CD8-positive, alpha-beta memory T cell (primary cell): ENCODE data around the gene OARD1. TPM values are rescaled to one million over a fixed set of nuclear protein-coding genes. Genes with fewer than 3 reads are reported as not detected.
A peak's percentile ranks its signal among the peaks of the same experiment; 100 is the strongest.
"Not testable (repeated sequence)": the region's sequence is repeated elsewhere in the genome, so short reads cannot be mapped to it uniquely, and the experiment has no call there.

Experiments
- CTCF ChIA-PET: fragments of 350-600 bp; sonication (Branson Sonifier 250); formaldehyde crosslinking; loops from one replicate; lab custom pipeline; 2021; ENCODE audit warnings: antibody characterized with exemption; lab: Charles Lee
- POLR2A ChIA-PET: fragments of 350-600 bp; sonication (Branson Sonifier 250); formaldehyde crosslinking; loops from one replicate; lab custom pipeline; 2021; ENCODE audit warnings: antibody characterized with exemption; lab: Charles Lee
- DNase-seq, 5 donors: peaks; one replicate each; pipeline versions ENCODE4 v3.0.0 to v3.0.0-alpha.2; 2020 to 2022; ENCODE audit warnings: mixed read lengths in 1 of 5
- H3K27ac ChIP-seq: one replicate; pipeline ENCODE4 v1.7.0; 2013; ENCODE audit warnings: low read depth, mild to moderate bottlenecking, low read length, moderate library complexity
- H3K27me3 ChIP-seq: 2 replicates; pipeline ENCODE4 v1.7.0; 2013; ENCODE audit warnings: low read length, mild to moderate bottlenecking; ENCODE audit not compliant: insufficient read depth, poor library complexity, severe bottlenecking
- H3K36me3 ChIP-seq: 2 replicates; pipeline ENCODE4 v1.7.0; 2013; ENCODE audit warnings: mild to moderate bottlenecking, low read length, moderate library complexity; ENCODE audit not compliant: insufficient read depth
- H3K4me1 ChIP-seq: 2 replicates; pipeline ENCODE4 v1.7.0; 2013; ENCODE audit warnings: mild to moderate bottlenecking, low read length, moderate library complexity; ENCODE audit not compliant: insufficient read depth
- H3K4me3 ChIP-seq: 2 replicates; pipeline ENCODE4 v1.7.0; 2013; ENCODE audit warnings: mild to moderate bottlenecking, low read length
- H3K9me3 ChIP-seq: 2 replicates; pipeline ENCODE4 v1.7.0; 2013; ENCODE audit warnings: mild to moderate bottlenecking, low read length
- H3K27ac Mint-ChIP-seq, 8 donors: one replicate each; pipeline ENCODE4 v1.8.0; 2020 to 2021; ENCODE audit warnings: mixed read lengths in 8 of 8, mild to moderate bottlenecking in 6 of 8, inconsistent platforms in 3 of 8, moderate library complexity in 3 of 8
- H3K27me3 Mint-ChIP-seq, 2 donors: one replicate each; pipeline ENCODE4 v1.8.0; 2020 to 2021; ENCODE audit warnings: mixed read lengths in 2 of 2, mild to moderate bottlenecking in 1 of 2, moderate library complexity in 1 of 2
- H3K36me3 Mint-ChIP-seq, 3 donors: one replicate each; pipeline ENCODE4 v1.8.0; 2020 to 2021; ENCODE audit warnings: mixed read lengths in 3 of 3, inconsistent platforms in 1 of 3, mild to moderate bottlenecking in 1 of 3
- H3K4me1 Mint-ChIP-seq, 3 donors: one replicate each; pipeline ENCODE4 v1.8.0; 2020 to 2021; ENCODE audit warnings: mixed read lengths in 3 of 3, inconsistent platforms in 1 of 3, mild to moderate bottlenecking in 1 of 3
- H3K4me3 Mint-ChIP-seq, 7 donors: one replicate each; pipeline ENCODE4 v1.8.0; 2020 to 2021; ENCODE audit warnings: mixed read lengths in 7 of 7, mild to moderate bottlenecking in 6 of 7, moderate library complexity in 4 of 7, inconsistent platforms in 2 of 7
- H3K9me3 Mint-ChIP-seq, 5 donors: one replicate each; pipeline ENCODE4 v1.8.0; 2020 to 2022; ENCODE audit warnings: mixed read lengths in 5 of 5, mild to moderate bottlenecking in 3 of 5, moderate library complexity in 2 of 5, inconsistent platforms in 1 of 5
- polyA plus RNA-seq: library from polyadenylated mRNA; unstranded; fragments of 300-500 nt; fragmentation: Illumina TruSeq; gene quantifications from one replicate; pipeline ENCODE4 v1.2.3, GENCODE V29; 2021
- total RNA-seq, 2 experiments: library from RNA; stranded (reverse); gene quantifications; one replicate each; pipeline ENCODE4 v1.2.3, GENCODE V29; 2021

OARD1 gene, protein sequence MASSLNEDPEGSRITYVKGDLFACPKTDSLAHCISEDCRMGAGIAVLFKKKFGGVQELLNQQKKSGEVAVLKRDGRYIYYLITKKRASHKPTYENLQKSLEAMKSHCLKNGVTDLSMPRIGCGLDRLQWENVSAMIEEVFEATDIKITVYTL
- 10 to 100 TPM; 41.9 to 42.9 TPM for total RNA-seq
- polyA plus RNA-seq, result 51.1 TPM

DNA sequence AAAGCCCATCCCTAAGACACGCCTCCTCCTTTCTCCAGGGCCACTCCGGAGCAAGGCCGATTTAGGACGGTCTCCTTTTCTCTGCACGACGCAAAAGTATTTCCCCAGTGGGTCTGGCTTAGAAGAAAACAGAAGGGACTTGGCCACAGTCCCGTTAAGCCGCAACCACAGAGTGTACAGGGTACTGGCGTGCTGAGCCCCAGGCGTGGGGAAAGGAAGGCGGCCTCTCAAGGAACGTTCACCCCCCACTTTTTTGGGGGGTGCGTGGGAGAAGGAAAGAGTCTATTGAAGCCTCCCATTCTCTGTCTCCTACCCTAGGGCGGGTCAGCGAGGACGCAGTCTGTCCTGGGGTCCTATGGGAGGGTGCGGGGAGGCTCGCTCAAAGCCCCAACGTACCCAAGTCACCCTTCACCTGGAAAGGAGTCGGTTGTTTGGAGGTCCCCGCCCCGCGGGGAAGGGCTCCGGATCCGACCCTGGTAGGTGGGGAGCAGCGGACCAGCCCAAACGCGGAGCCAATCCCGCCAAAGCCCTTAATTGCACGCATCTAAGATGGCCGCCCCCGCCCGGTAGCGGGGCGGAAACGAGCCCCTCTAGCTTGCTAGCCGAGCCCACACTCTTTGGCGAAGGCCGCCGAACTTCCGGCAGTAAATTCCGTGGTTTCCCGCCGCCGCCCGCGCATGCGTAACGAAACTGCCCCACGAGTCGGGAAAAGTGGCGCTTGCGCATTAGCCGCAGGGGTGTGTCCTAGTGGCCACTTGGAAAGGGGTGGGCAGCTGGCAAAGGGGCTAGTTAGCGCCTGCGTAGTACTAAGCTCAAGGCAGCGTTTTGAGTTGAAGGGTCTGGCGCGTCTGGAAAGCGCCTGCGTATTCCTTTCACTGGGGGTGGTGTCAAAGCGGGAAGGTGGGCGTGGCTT lies at the start of gene OARD1:
Gene OARD1 (minus strand): TSS at position 434 of the 913 bp plus-strand sequence. CDS start 722 bp downstream, outside the sequence.
- peak; percentile 99 to 100 (median 100) for DNase-seq
- Mint-ChIP-seq H3K4me1 (peaks cover 44 to 56% (median 54%) of the 10 kb centered on the region in 3 donors), H3K36me3 (peaks cover 4 to 58% (median 6%) of the 10 kb centered on the region in 3 donors), H3K27me3 (peaks cover 0 to 6% of the 10 kb centered on the region in 2 donors), H3K27ac (peak within 1 kb of the TSS; percentile 96 to 99 (median 98)), H3K4me3 (peak within 1 kb of the TSS; percentile 89 to 99 (median 95)), H3K9me3 (no peaks in the 10 kb centered on the region)
- Histone ChIP-seq H3K27ac (peak within 1 kb of the TSS; percentile 94), H3K27me3 (no peaks in the 10 kb centered on the region), H3K9me3 (no peaks in the 10 kb centered on the region), H3K4me3 (peak within 1 kb of the TSS; percentile 98), H3K4me1 (peaks cover 39% of the 10 kb centered on the region), H3K36me3 (peaks cover 23% of the 10 kb centered on the region)
- CTCF ChIA-PET, result interaction anchor here (1.0 to 2.3 kb wide), 4 partner anchors 16 to 43 kb away, joined by 3 to 12 read pairs (median 3); no protein-coding TSS in a partner anchor
- POLR2A ChIA-PET, result interaction anchor here (0.8 to 1.4 kb wide), 5 partner anchors 19 to 662 kb away, joined by 3 to 7 read pairs (median 4); partner anchors contain the start of gene APOBEC2

DNA sequence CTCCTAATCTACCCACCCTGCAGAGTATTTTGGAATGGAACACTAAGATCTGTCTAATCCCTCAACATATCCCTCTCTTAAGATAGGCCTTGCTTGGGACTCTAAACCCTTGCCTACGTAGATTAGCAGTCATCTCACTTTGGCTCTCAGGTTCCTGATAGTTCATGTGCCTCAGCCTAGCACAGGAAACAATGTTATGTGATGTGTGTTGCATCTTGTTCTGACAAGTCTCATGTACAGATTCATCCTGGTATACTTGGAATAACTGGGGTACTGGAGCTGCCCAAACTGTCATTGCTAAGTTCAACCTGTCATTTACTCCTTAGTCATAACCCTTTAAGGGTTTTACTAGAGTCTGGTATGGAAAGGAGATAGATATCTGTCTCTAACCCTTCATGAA lies 47.9 kb upstream of the OARD1 start:
- CTCF ChIA-PET, result no interaction called here
- H3K36me3 ChIP-seq, result no peaks in the 10 kb centered on the region
- no peaks in the 10 kb centered on the region for H3K9me3 ChIP-seq
- H3K4me3 Mint-ChIP-seq, result no peak overlapping the region
- no peak for DNase-seq
- no peaks in the 10 kb centered on the region for H3K27me3 ChIP-seq
- no peaks in the 10 kb centered on the region for H3K4me1 Mint-ChIP-seq
- H3K9me3 Mint-ChIP-seq, result no peaks in the 10 kb centered on the region
- H3K27ac ChIP-seq, result no peak overlapping the region
- no peaks in the 10 kb centered on the region for H3K4me1 ChIP-seq
- H3K27me3 Mint-ChIP-seq, result no peaks in the 10 kb centered on the region
- H3K4me3 ChIP-seq, result no peak overlapping the region
- POLR2A ChIA-PET, result no interaction called here
- no peak overlapping the region for H3K27ac Mint-ChIP-seq
- peaks cover 24 to 52% (median 30%) of the 10 kb centered on the region in 3 donors for H3K36me3 Mint-ChIP-seq

DNA sequence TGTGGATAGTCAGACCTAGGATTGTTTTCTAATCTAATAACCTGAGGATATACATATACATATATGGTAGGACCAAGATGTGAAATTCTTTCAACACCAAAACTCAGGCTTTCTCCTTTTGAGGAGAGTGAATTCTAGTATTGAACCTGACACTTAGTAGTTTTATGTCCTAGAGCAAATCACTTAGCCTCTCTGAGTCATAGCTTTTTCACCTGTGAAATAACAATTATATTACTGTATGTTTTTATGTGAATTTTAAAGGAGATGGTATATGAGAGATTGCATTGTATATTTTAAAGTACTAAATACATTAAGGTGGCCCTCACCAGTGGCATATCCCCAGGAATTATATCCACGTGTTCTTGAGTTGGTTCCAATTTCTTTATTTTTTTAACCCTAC lies 47.4 kb upstream of the OARD1 start:
- POLR2A ChIA-PET, result no interaction called here
- Histone ChIP-seq H3K9me3 (no peaks in the 10 kb centered on the region), H3K4me3 (no peak overlapping the region), H3K36me3 (no peaks in the 10 kb centered on the region), H3K4me1 (no peaks in the 10 kb centered on the region), H3K27ac (no peak overlapping the region), H3K27me3 (no peaks in the 10 kb centered on the region)
- Mint-ChIP-seq H3K27ac (no peak overlapping the region), H3K4me1 (no peaks in the 10 kb centered on the region), H3K36me3 (peaks cover 25 to 50% (median 26%) of the 10 kb centered on the region in 3 donors), H3K4me3 (no peak overlapping the region), H3K9me3 (no peaks in the 10 kb centered on the region), H3K27me3 (no peaks in the 10 kb centered on the region)
- DNase-seq, result no peak
- CTCF ChIA-PET, result no interaction called here

DNA sequence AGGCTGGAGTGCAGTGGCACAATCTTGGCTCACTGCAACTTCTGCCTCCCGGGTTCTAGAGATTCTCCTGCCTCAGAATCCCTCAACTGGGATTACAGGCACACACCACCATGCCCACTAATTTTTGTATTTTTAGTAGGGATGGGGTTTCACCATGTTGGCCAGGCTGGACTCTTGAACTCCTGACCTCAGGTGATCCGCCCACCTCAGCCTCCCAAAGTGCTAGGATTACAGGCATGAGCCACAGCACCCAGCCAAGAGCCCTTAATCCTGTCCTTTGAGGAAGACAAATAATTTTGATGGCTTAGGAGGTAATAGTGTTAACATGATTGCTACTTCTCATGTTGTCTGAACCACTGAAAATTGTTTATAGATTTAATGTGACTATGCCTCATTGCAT lies 42.9 kb upstream of the OARD1 start:
- POLR2A ChIA-PET, H3K9me3 ChIP-seq, H3K4me1 ChIP-seq, DNase-seq, H3K4me3 Mint-ChIP-seq, H3K27me3 Mint-ChIP-seq, H3K36me3 ChIP-seq, H3K9me3 Mint-ChIP-seq, CTCF ChIA-PET, H3K4me3 ChIP-seq, H3K27me3 ChIP-seq, H3K4me1 Mint-ChIP-seq, H3K27ac ChIP-seq: not testable (repeated sequence)
- peak overlapping the region in 1 of 8 donors; percentile 20 for H3K27ac Mint-ChIP-seq
- peaks cover 9 to 29% (median 19%) of the 10 kb centered on the region in 3 donors for H3K36me3 Mint-ChIP-seq

DNA sequence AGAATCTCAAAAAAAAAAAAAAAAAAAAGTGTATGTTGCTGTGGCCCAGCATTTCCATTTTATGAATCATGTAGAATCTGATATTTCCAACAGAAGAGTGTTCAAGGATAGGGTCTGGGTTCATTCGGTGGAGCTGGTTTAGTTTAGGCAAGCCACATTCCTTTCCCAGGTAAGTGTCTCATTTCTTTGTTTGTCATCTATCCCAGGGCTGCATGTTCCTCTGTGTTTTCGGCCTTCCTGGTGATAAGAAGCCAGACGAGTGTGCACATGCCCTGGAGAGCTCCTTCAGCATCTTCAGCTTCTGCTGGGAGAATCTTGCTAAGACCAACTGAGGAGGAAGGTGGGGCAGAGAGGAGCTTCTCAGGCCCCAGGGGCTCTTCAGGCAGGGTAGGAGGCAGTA lies 38.9 kb upstream of the OARD1 start:
- Mint-ChIP-seq H3K27ac (peak overlapping the region in 2 of 8 donors; percentile 29 to 68), H3K4me1 (no peaks in the 10 kb centered on the region), H3K27me3 (no peaks in the 10 kb centered on the region), H3K4me3 (no peak overlapping the region), H3K36me3 (peaks cover 4 to 28% (median 17%) of the 10 kb centered on the region in 3 donors), H3K9me3 (no peaks in the 10 kb centered on the region)
- no peaks in the 10 kb centered on the region for H3K36me3 ChIP-seq
- H3K27ac ChIP-seq, result no peak overlapping the region
- no peak overlapping the region for H3K4me3 ChIP-seq
- POLR2A ChIA-PET, result interaction anchor here (0.6 kb wide), 1 partner anchor 26 kb away, joined by 3 read pairs; no protein-coding TSS in a partner anchor
- H3K9me3 ChIP-seq, result no peaks in the 10 kb centered on the region
- no peaks in the 10 kb centered on the region for H3K27me3 ChIP-seq
- no peak for DNase-seq
- H3K4me1 ChIP-seq, result no peaks in the 10 kb centered on the region
- CTCF ChIA-PET, result no interaction called here

DNA sequence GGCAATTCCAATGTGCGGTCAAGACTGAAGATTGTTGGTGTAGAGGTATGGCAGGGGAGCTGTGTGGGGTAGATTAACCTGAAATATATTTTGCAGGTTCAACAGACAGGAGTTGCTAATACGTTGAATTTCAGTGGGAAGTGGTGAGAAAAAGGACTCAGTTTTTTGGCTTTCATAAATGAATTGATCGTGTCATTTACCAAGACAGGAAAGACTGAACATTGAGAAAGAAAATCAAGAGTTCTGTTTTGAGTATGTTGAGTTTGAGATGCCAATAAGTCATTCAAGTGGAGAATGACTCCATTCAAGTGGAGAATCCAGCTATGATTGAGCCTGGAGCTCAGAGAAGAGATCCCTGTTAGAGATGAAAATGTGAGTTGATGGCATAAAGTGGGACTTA lies 31.7 kb upstream of the OARD1 start:
- no peak for DNase-seq
- Mint-ChIP-seq H3K4me3 (no peak overlapping the region), H3K4me1 (peaks cover 4 to 5% (median 5%) of the 10 kb centered on the region in 3 donors), H3K9me3 (no peaks in the 10 kb centered on the region), H3K27me3 (no peaks in the 10 kb centered on the region), H3K27ac (no peak overlapping the region), H3K36me3 (peaks cover 5 to 33% (median 13%) of the 10 kb centered on the region in 3 donors)
- Histone ChIP-seq H3K4me3 (no peak overlapping the region), H3K4me1 (no peaks in the 10 kb centered on the region), H3K27me3 (no peaks in the 10 kb centered on the region), H3K27ac (no peak overlapping the region), H3K9me3 (no peaks in the 10 kb centered on the region), H3K36me3 (peaks cover 9% of the 10 kb centered on the region)
- ChIA-PET POLR2A (no interaction called here), CTCF (no interaction called here)

DNA sequence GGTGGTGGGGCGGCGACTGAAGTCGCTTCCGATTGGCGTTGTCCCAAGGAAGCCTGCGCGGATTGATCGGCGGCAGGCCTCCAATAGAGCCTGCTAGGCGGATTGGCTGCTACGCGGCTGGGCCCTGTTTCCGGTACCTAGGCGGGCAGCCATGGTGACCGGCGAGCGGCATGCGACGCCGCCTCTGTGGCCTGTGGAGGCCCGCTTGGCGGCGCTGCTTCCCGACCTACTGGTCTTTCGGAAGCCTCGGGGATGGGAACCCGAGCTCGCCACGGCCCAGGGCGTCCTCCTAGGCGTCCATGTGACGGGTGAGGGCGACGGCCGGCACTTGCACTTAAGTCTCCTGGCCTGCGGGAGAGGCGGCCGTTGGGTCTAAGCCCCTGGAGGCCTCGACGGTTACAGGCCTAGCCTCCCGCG lies 28.7 kb upstream of the OARD1 start:
- no peaks in the 10 kb centered on the region for H3K4me1 ChIP-seq
- DNase-seq, result peak in 1 of 5 donors; percentile 46
- Mint-ChIP-seq H3K4me3 (peak overlapping the region in 2 of 7 donors; percentile 12 to 44), H3K27ac (peak overlapping the region in 1 of 8 donors; percentile 28), H3K27me3 (no peaks in the 10 kb centered on the region), H3K4me1 (peaks cover 4 to 11% (median 9%) of the 10 kb centered on the region in 3 donors), H3K36me3 (peaks cover 7 to 56% (median 25%) of the 10 kb centered on the region in 3 donors), H3K9me3 (no peaks in the 10 kb centered on the region)
- no peaks in the 10 kb centered on the region for H3K9me3 ChIP-seq
- H3K4me3 ChIP-seq, result no peak overlapping the region
- H3K36me3 ChIP-seq, result peaks cover 37% of the 10 kb centered on the region
- no peak overlapping the region for H3K27ac ChIP-seq
- no peaks in the 10 kb centered on the region for H3K27me3 ChIP-seq
- CTCF ChIA-PET, result no interaction called here
- POLR2A ChIA-PET, result no interaction called here

DNA sequence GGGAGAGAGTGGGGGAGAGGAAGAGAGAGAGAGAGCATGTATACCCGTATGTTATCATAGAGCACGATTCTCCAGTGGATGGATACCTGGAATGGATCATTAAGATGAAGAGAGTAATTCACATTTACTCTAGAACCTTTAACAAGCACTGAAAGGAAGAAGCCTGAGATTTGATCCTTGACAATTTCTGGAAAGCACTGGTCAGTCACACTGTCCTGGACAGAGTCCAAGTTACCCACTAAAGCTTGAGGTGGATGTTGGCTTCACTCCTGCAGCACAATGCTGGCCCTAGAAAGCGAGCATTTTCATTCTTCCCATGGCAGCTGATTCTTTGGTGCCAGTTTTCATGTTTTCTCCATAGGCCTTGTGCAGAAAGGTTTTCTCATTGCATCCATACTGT lies 26.2 kb upstream of the OARD1 start:
- POLR2A ChIA-PET, result no interaction called here
- no peaks in the 10 kb centered on the region for H3K9me3 Mint-ChIP-seq

More for the DNA sequence above, 26.2 kb upstream of the OARD1 start:
- no peaks in the 10 kb centered on the region for H3K27me3 Mint-ChIP-seq
- peaks cover 15 to 81% (median 33%) of the 10 kb centered on the region in 3 donors for H3K36me3 Mint-ChIP-seq
- H3K27ac Mint-ChIP-seq, result peak overlapping the region in 2 of 8 donors; percentile 12 to 23
- H3K4me1 Mint-ChIP-seq, result peaks cover 7 to 11% (median 9%) of the 10 kb centered on the region in 3 donors
- Histone ChIP-seq H3K4me3 (no peak overlapping the region), H3K36me3 (peaks cover 61% of the 10 kb centered on the region), H3K27ac (no peak overlapping the region), H3K9me3 (no peaks in the 10 kb centered on the region), H3K4me1 (no peaks in the 10 kb centered on the region), H3K27me3 (no peaks in the 10 kb centered on the region)
- CTCF ChIA-PET, result no interaction called here
- no peak overlapping the region for H3K4me3 Mint-ChIP-seq
- DNase-seq, result no peak
